HepG2 (cell line): ENCODE results near the gene SLC45A3. TPM values are rescaled to one million over a fixed set of nuclear protein-coding genes. Genes with fewer than 3 reads are reported as not detected.

Experiments
- CHD2 ChIP-seq: IDR thresholded peaks from 2 replicates; pipeline ENCODE4 v1.6.1; 2011; ENCODE audit warnings: low read depth, low read length, improper control_type of control experiment
- DNMT1 ChIP-seq: sonication (generic); formaldehyde crosslinking; IDR thresholded peaks from 2 replicates; pipeline ENCODE4 v1.5.1; 2020; ENCODE audit warnings: mild to moderate bottlenecking, missing genetic modification reagents
- DR1 ChIP-seq: sonication (generic); formaldehyde crosslinking; IDR thresholded peaks from 2 replicates; pipeline ENCODE4 v1.8.0; 2021; ENCODE audit warnings: mild to moderate bottlenecking, missing genetic modification reagents, inconsistent platforms
- ELF3 ChIP-seq: IDR thresholded peaks from 2 replicates; pipeline ENCODE4 v1.6.1; 2016; ENCODE audit warnings: missing genetic modification reagents, missing compliant biosample characterization
- HCFC1 ChIP-seq: fragments of 150-350 bp; IDR thresholded peaks from 2 replicates; pipeline ENCODE4 v1.6.1; 2014; ENCODE audit warnings: low read depth, low read length
- MED1 ChIP-seq: sonication (generic); formaldehyde crosslinking; IDR thresholded peaks from 2 replicates; pipeline ENCODE4 v1.4.0; 2020; ENCODE audit warnings: missing genetic modification reagents
- PAX8 ChIP-seq: sonication (generic); formaldehyde crosslinking; IDR thresholded peaks from 2 replicates; pipeline ENCODE4 v1.8.0; 2022; ENCODE audit warnings: mild to moderate bottlenecking, missing genetic modification reagents, borderline replicate concordance
- RBFOX2 ChIP-seq: fragments of 200-400 bp; formaldehyde crosslinking; IDR thresholded peaks from 2 replicates; pipeline ENCODE4 v1.6.1; 2017; ENCODE audit warnings: low read depth, mild to moderate bottlenecking, low read length
- ZNF207 ChIP-seq: fragments of 450-650 bp; IDR thresholded peaks from 2 replicates; pipeline ENCODE4 v1.6.1; 2016; ENCODE audit warnings: antibody characterized with exemption, borderline replicate concordance
- ZNF292 ChIP-seq: sonication (generic); formaldehyde crosslinking; IDR thresholded peaks from 2 replicates; pipeline ENCODE4 v1.8.1; 2022; ENCODE audit warnings: mild to moderate bottlenecking, low read depth, missing genetic modification reagents, borderline replicate concordance
- ZNF317 ChIP-seq: sonication (generic); formaldehyde crosslinking; IDR thresholded peaks from 2 replicates; pipeline ENCODE4 v1.5.0; 2020; ENCODE audit warnings: mild to moderate bottlenecking, missing genetic modification reagents
- polyA plus RNA-seq, 8 experiments: library from polyadenylated mRNA; depleted of rRNA in 3 of 8; stranded (reverse) in 7 of 8; unstranded in 1 of 8; fragments of >200 nt; fragmentation: Illumina TruSeq in 4 of 8; extraction: Trizol in 4 of 8; gene quantifications; 2 replicates each; pipeline versions ENCODE4 v1.2.1 to v1.2.3, GENCODE V29; 2011 to 2016; ENCODE audit warnings: low read depth in 4 of 8, missing spikeins in 1 of 8, mixed read lengths in 1 of 8; ENCODE audit not compliant: insufficient read depth in 1 of 8
- total RNA-seq, 5 experiments: library from RNA; depleted of rRNA; stranded (reverse); fragments of >200 nt; fragmentation: Illumina TruSeq; extraction: Trizol; gene quantifications; 2 replicates each; pipeline ENCODE4 v1.2.3, GENCODE V29; 2016; ENCODE audit warnings: low read depth in 1 of 5
- TF ChIP-seq, protein P1 (sequence below): sonication (generic); formaldehyde crosslinking; IDR thresholded peaks from 2 replicates; pipeline ENCODE4 v1.4.0; 2020; ENCODE audit warnings: missing genetic modification reagents, borderline replicate concordance
- TF ChIP-seq, protein P2 (sequence below): sonication (generic); formaldehyde crosslinking; IDR thresholded peaks from 2 replicates; pipeline ENCODE4 v1.5.1; 2020; ENCODE audit warnings: mild to moderate bottlenecking, missing genetic modification reagents
- TF ChIP-seq, protein P3 (sequence below): IDR thresholded peaks from 2 replicates; pipeline ENCODE4 v1.6.1; 2016; ENCODE audit warnings: low read depth, borderline replicate concordance
- TF ChIP-seq, protein P4 (sequence below), 2 experiments: sonication (generic) in 1 of 2; formaldehyde crosslinking in 1 of 2; IDR thresholded peaks; 2 replicates each; pipeline versions ENCODE4 v1.4.0 to v1.6.1; 2016 to 2020; ENCODE audit warnings: borderline replicate concordance in 1 of 2, low read depth in 1 of 2, mild to moderate bottlenecking in 1 of 2, missing genetic modification reagents in 1 of 2
- TF ChIP-seq, protein P5 (sequence below): sonication (generic); formaldehyde crosslinking; IDR thresholded peaks from 2 replicates; pipeline ENCODE4 v1.4.0; 2020; ENCODE audit warnings: mild to moderate bottlenecking, missing genetic modification reagents

The SLC45A3 gene
- total and polyA plus RNA-seq, 2 of the 13 experiments (the other 11 are each of a cell fraction or from before 2014, with no cell fraction given), result 3.4 to 4.1 TPM

DNA sequence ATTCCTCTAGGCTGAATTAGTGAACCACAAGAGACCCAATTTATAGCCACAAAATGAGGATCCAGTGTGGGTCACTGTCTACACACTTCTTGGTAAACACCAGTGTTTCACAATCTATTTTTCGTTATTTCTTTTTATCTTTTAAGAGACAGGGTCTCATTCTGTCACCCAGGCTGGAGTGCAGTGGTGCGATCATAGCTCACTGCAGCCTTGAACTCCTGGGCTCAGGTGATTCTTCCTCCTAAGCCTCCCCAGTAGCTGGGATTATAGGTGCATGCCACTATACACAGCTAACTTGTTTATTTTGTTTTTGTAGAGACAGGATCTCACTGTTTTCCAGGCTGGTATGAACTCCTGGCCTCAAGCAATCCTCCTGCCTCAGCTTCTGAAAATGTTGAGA lies 29.3 kb upstream of the SLC45A3 start (continued):
- TF ChIP-seq, protein P1, sequence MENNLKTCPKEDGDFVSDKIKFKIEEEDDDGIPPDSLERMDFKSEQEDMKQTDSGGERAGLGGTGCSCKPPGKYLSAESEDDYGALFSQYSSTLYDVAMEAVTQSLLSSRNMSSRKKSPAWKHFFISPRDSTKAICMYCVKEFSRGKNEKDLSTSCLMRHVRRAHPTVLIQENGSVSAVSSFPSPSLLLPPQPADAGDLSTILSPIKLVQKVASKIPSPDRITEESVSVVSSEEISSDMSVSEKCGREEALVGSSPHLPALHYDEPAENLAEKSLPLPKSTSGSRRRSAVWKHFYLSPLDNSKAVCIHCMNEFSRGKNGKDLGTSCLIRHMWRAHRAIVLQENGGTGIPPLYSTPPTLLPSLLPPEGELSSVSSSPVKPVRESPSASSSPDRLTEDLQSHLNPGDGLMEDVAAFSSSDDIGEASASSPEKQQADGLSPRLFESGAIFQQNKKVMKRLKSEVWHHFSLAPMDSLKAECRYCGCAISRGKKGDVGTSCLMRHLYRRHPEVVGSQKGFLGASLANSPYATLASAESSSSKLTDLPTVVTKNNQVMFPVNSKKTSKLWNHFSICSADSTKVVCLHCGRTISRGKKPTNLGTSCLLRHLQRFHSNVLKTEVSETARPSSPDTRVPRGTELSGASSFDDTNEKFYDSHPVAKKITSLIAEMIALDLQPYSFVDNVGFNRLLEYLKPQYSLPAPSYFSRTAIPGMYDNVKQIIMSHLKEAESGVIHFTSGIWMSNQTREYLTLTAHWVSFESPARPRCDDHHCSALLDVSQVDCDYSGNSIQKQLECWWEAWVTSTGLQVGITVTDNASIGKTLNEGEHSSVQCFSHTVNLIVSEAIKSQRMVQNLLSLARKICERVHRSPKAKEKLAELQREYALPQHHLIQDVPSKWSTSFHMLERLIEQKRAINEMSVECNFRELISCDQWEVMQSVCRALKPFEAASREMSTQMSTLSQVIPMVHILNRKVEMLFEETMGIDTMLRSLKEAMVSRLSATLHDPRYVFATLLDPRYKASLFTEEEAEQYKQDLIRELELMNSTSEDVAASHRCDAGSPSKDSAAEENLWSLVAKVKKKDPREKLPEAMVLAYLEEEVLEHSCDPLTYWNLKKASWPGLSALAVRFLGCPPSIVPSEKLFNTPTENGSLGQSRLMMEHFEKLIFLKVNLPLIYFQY (CRISPR knock-in tag), result peak; percentile 54; the same call in 1 of the 2 replicates
- TF ChIP-seq RBFOX2 (no peak), ZNF292 (no peak), MED1 (CRISPR knock-in tag) (peak; percentile 73), HCFC1 (no peak), ZNF207 (no peak), PAX8 (no peak), ELF3 (CRISPR knock-in tag) (peak; percentile 59; the same call in 1 of the 2 replicates), CHD2 (no peak), DR1 (no peak), DNMT1 (no peak), ZNF317 (CRISPR knock-in tag) (0 out of 2 replicates have a peak, but pooled peaks have one; percentile 29)
- TF ChIP-seq, protein P2, sequence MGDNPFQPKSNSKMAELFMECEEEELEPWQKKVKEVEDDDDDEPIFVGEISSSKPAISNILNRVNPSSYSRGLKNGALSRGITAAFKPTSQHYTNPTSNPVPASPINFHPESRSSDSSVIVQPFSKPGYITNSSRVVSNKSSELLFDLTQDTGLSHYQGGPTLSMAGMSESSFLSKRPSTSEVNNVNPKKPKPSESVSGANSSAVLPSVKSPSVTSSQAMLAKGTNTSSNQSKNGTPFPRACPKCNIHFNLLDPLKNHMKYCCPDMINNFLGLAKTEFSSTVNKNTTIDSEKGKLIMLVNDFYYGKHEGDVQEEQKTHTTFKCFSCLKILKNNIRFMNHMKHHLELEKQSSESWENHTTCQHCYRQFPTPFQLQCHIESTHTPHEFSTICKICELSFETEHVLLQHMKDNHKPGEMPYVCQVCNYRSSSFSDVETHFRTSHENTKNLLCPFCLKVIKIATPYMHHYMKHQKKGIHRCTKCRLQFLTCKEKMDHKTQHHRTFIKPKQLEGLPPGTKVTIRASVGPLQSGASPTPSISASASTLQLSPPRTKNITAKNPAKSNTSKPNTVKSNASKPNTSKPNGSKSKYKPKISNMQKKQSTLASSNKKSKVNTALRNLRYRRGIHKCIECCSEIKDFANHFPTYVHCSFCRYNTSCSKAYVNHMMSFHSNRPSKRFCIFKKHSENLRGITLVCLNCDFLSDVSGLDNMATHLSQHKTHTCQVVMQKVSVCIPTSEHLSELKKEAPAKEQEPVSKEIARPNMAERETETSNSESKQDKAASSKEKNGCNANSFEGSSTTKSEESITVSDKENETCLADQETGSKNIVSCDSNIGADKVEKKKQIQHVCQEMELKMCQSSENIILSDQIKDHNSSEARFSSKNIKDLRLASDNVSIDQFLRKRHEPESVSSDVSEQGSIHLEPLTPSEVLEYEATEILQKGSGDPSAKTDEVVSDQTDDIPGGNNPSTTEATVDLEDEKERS, result 0 out of 2 replicates have a peak, but pooled peaks have one; percentile 17
- TF ChIP-seq, protein P3, sequence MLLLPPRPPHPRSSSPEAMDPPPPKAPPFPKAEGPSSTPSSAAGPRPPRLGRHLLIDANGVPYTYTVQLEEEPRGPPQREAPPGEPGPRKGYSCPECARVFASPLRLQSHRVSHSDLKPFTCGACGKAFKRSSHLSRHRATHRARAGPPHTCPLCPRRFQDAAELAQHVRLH (CRISPR knock-in tag), result 0 out of 2 replicates have a peak, but pooled peaks have one; percentile 19
- TF ChIP-seq, protein P4, sequence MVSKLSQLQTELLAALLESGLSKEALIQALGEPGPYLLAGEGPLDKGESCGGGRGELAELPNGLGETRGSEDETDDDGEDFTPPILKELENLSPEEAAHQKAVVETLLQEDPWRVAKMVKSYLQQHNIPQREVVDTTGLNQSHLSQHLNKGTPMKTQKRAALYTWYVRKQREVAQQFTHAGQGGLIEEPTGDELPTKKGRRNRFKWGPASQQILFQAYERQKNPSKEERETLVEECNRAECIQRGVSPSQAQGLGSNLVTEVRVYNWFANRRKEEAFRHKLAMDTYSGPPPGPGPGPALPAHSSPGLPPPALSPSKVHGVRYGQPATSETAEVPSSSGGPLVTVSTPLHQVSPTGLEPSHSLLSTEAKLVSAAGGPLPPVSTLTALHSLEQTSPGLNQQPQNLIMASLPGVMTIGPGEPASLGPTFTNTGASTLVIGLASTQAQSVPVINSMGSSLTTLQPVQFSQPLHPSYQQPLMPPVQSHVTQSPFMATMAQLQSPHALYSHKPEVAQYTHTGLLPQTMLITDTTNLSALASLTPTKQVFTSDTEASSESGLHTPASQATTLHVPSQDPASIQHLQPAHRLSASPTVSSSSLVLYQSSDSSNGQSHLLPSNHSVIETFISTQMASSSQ (IDR thresholded peaks at IDR 0.05; ENCODE audit: low read depth), result no peak
- TF ChIP-seq, protein P4 (CRISPR knock-in tag; IDR thresholded peaks at IDR 0.05; ENCODE audit: borderline replicate concordance), result no peak
- TF ChIP-seq, protein P5, sequence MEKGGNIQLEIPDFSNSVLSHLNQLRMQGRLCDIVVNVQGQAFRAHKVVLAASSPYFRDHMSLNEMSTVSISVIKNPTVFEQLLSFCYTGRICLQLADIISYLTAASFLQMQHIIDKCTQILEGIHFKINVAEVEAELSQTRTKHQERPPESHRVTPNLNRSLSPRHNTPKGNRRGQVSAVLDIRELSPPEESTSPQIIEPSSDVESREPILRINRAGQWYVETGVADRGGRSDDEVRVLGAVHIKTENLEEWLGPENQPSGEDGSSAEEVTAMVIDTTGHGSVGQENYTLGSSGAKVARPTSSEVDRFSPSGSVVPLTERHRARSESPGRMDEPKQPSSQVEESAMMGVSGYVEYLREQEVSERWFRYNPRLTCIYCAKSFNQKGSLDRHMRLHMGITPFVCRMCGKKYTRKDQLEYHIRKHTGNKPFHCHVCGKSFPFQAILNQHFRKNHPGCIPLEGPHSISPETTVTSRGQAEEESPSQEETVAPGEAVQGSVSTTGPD (CRISPR knock-in tag), result no peak
